Thyroid gland (tissue), 4 donors: ENCODE measurements around the gene GDPD3. TPM values are rescaled to one million over a fixed set of nuclear protein-coding genes. Genes with fewer than 3 reads are reported as not detected.
A peak's percentile ranks its signal among the peaks of the same experiment; 100 is the strongest.

Experiments used
- DNase-seq, 2 donors: peaks; one replicate each; pipeline ENCODE4 v3.0.0-alpha.2; 2019
- H3K27ac ChIP-seq, 3 donors: fragments of 200-600 bp; sonication (generic); 1 replicate in 2 of 3; 2 replicates in 1 of 3; pipeline ENCODE4 v1.5.1; 2016 to 2019; ENCODE audit warnings: mild to moderate bottlenecking in 1 of 3, moderate library complexity in 1 of 3
- H3K27me3 ChIP-seq: fragments of 200-600 bp; sonication (generic); one replicate; pipeline ENCODE4 v1.5.1; 2019
- H3K36me3 ChIP-seq, 2 donors: fragments of 200-600 bp; sonication (generic); one replicate each; pipeline ENCODE4 v1.5.1; 2016 to 2019
- H3K4me1 ChIP-seq, 2 donors: fragments of 200-600 bp; sonication (generic); one replicate each; pipeline ENCODE4 v1.5.1; 2017 to 2019
- H3K4me3 ChIP-seq, 3 donors: fragments of 200-600 bp; sonication (generic); replicated peaks in 1 of 3; 1 replicate in 2 of 3; 2 replicates in 1 of 3; pipeline ENCODE4 v1.5.1; 2016; ENCODE audit warnings: mild to moderate bottlenecking in 1 of 3
- H3K9me3 ChIP-seq: fragments of 200-600 bp; sonication (generic); one replicate; pipeline ENCODE4 v1.5.1; 2017
- CTCF ChIP-seq, 6 experiments: fragments of 200-600 bp in 3 of 6; fragments of 450-650 bp in 3 of 6; sonication (generic) in 3 of 6; IDR thresholded peaks; one replicate each; pipeline ENCODE4 v1.5.1; 2016 to 2019; ENCODE audit warnings: antibody characterized with exemption in 6 of 6, mild to moderate bottlenecking in 2 of 6, inconsistent platforms in 1 of 6, moderate library complexity in 1 of 6
- POLR2A ChIP-seq, 2 donors: fragments of 450-650 bp; IDR thresholded peaks; one replicate each; pipeline ENCODE4 v1.6.1; 2017; ENCODE audit warnings: antibody characterized with exemption in 2 of 2, mild to moderate bottlenecking in 2 of 2, moderate library complexity in 1 of 2
- WGBS, 2 donors: methylation state at CpG; one replicate each; pipeline ENCODE4 v1.1.5; 2017; 5-methylcytosine and 5-hydroxymethylcytosine counted together
- intact Hi-C: fragments of 100-400 bp; cut with DNase I; formaldehyde crosslinking; loops from one replicate; pipeline ENCODE4 v1.15.1; 2023
- total RNA-seq, 4 donors: library from RNA; depleted of rRNA; stranded (reverse); fragments of >200 nt; gene quantifications; one replicate each; pipeline ENCODE4 v1.2.3, GENCODE V29; 2016

Gene GDPD3
- total RNA-seq, 4 donors from 2014 or later, result 0.68 to 1.6 (median 1.2) TPM; not detected in 1

- H3K36me3 ChIP-seq, result peaks cover 46 to 50% of the 10 kb centered on the region in 2 donors
- peak overlapping the region; percentile 78 to 99 (median 97) for H3K27ac ChIP-seq
- H3K9me3 ChIP-seq, result no peaks in the 10 kb centered on the region
- no peaks in the 10 kb centered on the region for H3K27me3 ChIP-seq
- H3K4me3 ChIP-seq, result peak overlapping the region; percentile 86 to 97 (median 95)
- TF ChIP-seq POLR2A (IDR thresholded peaks at IDR 0.05), result no peak
- TF ChIP-seq CTCF (IDR thresholded peaks at IDR 0.05), result no peak
- intact Hi-C loops, result no loop called here
- peak; percentile 21 to 37 for DNase-seq
- WGBS, 2 donors, result 66 to 70% methylated on average over 17 to 21 of the region's 21 CpGs
- H3K4me1 ChIP-seq, result peaks cover 24 to 38% of the 10 kb centered on the region in 2 donors
Observed at GRCh38 chr16:30066761-30067583, 46.4 kb downstream of the GDPD3 start.

- Histone ChIP-seq H3K4me1 (peaks cover 24 to 40% of the 10 kb centered on the region in 2 donors), H3K27me3 (no peaks in the 10 kb centered on the region), H3K36me3 (peaks cover 38 to 42% of the 10 kb centered on the region in 2 donors), H3K4me3 (peak overlapping the region; percentile 86 to 97 (median 95)), H3K9me3 (no peaks in the 10 kb centered on the region), H3K27ac (peak overlapping the region; percentile 78 to 99 (median 97))
- intact Hi-C loops, result no loop called here
- DNase-seq, result peak in 1 of 2 donors; percentile 25
- TF ChIP-seq POLR2A (IDR thresholded peaks at IDR 0.05), result no peak
- no peak for TF ChIP-seq CTCF (IDR thresholded peaks at IDR 0.05)
- WGBS, 2 donors, result 0 to 2% methylated on average over 18 to 19 of the region's 44 CpGs
Observed at GRCh38 chr16:30065943-30066760, 47.2 kb downstream of the GDPD3 start.

GRCh38 chr16:30065102-30065942 is 48.0 kb downstream of the GDPD3 start, which contains the start of gene ALDOA:
TSS of gene ALDOA (plus strand) at chr16:30065760. CDS start at chr16:30066898, 1,138 bp downstream.
- peaks cover 24 to 46% of the 10 kb centered on the region in 2 donors for H3K4me1 ChIP-seq
- H3K36me3 ChIP-seq, result peaks cover 30 to 34% of the 10 kb centered on the region in 2 donors
- H3K27me3 ChIP-seq, result no peaks in the 10 kb centered on the region
- TF ChIP-seq POLR2A (IDR thresholded peaks at IDR 0.05) (peak; percentile 82 to 98), CTCF (IDR thresholded peaks at IDR 0.05) (no peak)
- DNase-seq, result peak; percentile 98
- no peaks in the 10 kb centered on the region for H3K9me3 ChIP-seq
- WGBS, 2 donors, result 0 to 1% methylated on average over 38 to 59 of the region's 99 CpGs
- peak within 1 kb of the TSS; percentile 86 to 97 (median 95) for H3K4me3 ChIP-seq
- intact Hi-C loops, result no loop called here
- H3K27ac ChIP-seq, result peak within 1 kb of the TSS; percentile 97 to 99 (median 98)

- H3K4me1 ChIP-seq, result peaks cover 20 to 40% of the 10 kb centered on the region in 2 donors
- peak overlapping the region; percentile 42 to 95 (median 69) for H3K4me3 ChIP-seq
- WGBS, 2 donors, result 0 to 3% methylated on average over 1 to 17 of the region's 25 CpGs
- DNase-seq, result no peak
- H3K36me3 ChIP-seq, result peaks cover 24 to 28% of the 10 kb centered on the region in 2 donors
- intact Hi-C loops, result no loop called here
- TF ChIP-seq POLR2A (IDR thresholded peaks at IDR 0.05), result no peak
- no peak for TF ChIP-seq CTCF (IDR thresholded peaks at IDR 0.05)
- H3K27ac ChIP-seq, result peak overlapping the region; percentile 97 to 99 (median 98)
- H3K9me3 ChIP-seq, result no peaks in the 10 kb centered on the region
- H3K27me3 ChIP-seq, result no peaks in the 10 kb centered on the region
Observed at GRCh38 chr16:30064729-30065101, 48.6 kb downstream of the GDPD3 start.
